RWPE1 (cell line): ENCODE data around the gene DPYSL3.

ENCODE experiments used
- CTCF ChIA-PET: fragments of 350-600 bp; sonication (Branson Sonifier 250); formaldehyde crosslinking; extraction: SDS; loops from one replicate; lab custom pipeline; 2021; lab: Yijun Ruan, JAX
- POLR2A ChIA-PET: fragments of 400-600 bp; formaldehyde crosslinking; extraction: SDS; loops from one replicate; lab custom pipeline; 2020; ENCODE audit warnings: antibody characterized with exemption; ENCODE audit not compliant: low non-redundant PET; lab: Yijun Ruan, JAX
- DNase-seq: peaks from one replicate; pipeline ENCODE4 v3.0.0; 2012; ENCODE audit warnings: low spot score
- H3K27ac ChIP-seq: fragments of 450-650 bp; 2 replicates; pipeline ENCODE4 v1.5.1; 2017
- CTCF ChIP-seq: fragments of 450-650 bp; conservative IDR thresholded peaks from 2 replicates; pipeline ENCODE4 v1.5.1; 2017; ENCODE audit warnings: low read depth, mild to moderate bottlenecking

The DPYSL3 gene

GRCh38 chr5:147417135-147417813 is 92.6 kb downstream of the DPYSL3 start:
- DNase-seq, result no peak
- CTCF ChIA-PET, result no interaction called here

GRCh38 chr5:147415651-147416050 is 94.2 kb downstream of the DPYSL3 start:
- no peak for TF ChIP-seq CTCF
- POLR2A ChIA-PET, result no interaction called here
- no peak for DNase-seq
- CTCF ChIA-PET, result interaction anchor here (0.6 to 0.9 kb wide), 2 partner anchors 163 to 1589 kb away, joined by 3 to 5 read pairs; no protein-coding TSS in a partner anchor
- no peak overlapping the region for H3K27ac ChIP-seq

More at GRCh38 chr5:147417135-147417813, 92.6 kb downstream of the DPYSL3 start:
- H3K27ac ChIP-seq, result no peak overlapping the region
- POLR2A ChIA-PET, result no interaction called here
- TF ChIP-seq CTCF, result no peak

GRCh38 chr5:147413266-147413665 is 96.6 kb downstream of the DPYSL3 start:
- no peak for DNase-seq
- ChIA-PET POLR2A (no interaction called here), CTCF (no interaction called here)
- H3K27ac ChIP-seq, result no peak overlapping the region
- TF ChIP-seq CTCF, result no peak

- no peak for TF ChIP-seq CTCF
- ChIA-PET CTCF (interaction anchor here (0.7 to 1.0 kb wide), 2 partner anchors 9 to 65 kb away, joined by 3 to 4 read pairs; no protein-coding TSS in a partner anchor), POLR2A (no interaction called here)
- H3K27ac ChIP-seq, result no peak overlapping the region
- DNase-seq, result no peak
Observed at GRCh38 chr5:147412561-147412960, 97.3 kb downstream of the DPYSL3 start.

- H3K27ac ChIP-seq, result no peak overlapping the region
- DNase-seq, result no peak
- ChIA-PET CTCF (interaction anchor here (0.6 to 1.0 kb wide), 2 partner anchors 8 to 534 kb away, joined by 3 read pairs; no protein-coding TSS in a partner anchor), POLR2A (no interaction called here)
- TF ChIP-seq CTCF, result no peak
Observed at GRCh38 chr5:147411359-147412319, 98.2 kb downstream of the DPYSL3 start.
